Measurements from ENCODE around the gene CXCL9. TPM values are rescaled to one million over a fixed set of nuclear protein-coding genes. Genes with fewer than 3 reads are reported as not detected.
A peak's percentile ranks its signal among the peaks of the same experiment; 100 is the strongest.

CXCL9 gene
- total and polyA plus RNA-seq, 4 donors, result 0.57 to 5.2 (median 1.6) TPM

DNA sequence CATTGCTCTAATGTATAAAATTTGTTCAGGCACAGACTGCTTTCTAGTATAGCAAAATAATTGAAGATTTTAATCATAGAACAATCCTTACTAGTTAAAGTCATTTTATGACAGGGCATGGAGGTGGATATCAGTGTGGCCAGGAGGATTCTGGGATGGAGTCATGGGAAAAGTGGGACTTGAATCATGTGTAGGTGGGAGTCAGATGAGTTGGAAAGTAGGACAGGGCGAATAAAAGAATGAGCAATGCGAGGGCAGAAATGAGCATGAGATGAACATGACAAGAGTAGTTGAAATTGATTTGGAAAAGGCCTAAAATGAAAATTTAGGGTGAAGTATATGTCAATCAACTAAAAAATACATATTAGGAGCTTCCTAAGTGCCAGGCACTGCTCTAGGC lies 9.4 kb downstream of the CXCL9 start:
- Histone ChIP-seq H3K4me3 (no peak overlapping the region), H3K27ac (ENCODE audit: low read depth in 1 of 2, low read length in 1 of 2) (no peak overlapping the region)
- DNase-seq, result no peak

DNA sequence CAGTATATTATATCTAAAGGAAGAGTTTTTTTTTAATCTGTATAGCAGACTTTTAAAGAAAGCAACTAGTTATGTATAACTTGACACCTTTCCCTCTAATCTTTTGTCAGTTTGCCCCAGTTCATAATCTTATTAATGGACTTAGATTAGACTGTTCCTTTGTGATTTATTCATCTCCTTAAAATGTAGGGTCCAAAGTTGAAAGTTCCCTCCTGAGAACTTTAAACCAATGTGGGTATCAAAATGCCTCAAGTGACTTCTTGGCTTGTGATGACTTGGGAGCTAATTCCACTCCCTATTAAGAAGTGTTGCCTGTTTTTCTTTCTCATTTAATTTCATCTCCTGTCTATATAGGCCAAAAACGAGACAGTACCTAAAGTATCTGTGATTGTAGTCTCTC lies 10.2 kb downstream of the CXCL9 start:
- no peak overlapping the region for H3K9ac ChIP-seq (ENCODE audit: insufficient read depth in 1 of 2, low read length in 2 of 2)
- H3K4me3 ChIP-seq, result no peak overlapping the region
- ATAC-seq (ENCODE audit: insufficient read depth, low FRiP score) (no peak), DNase-seq (no peak)
- H3K4me1 ChIP-seq (ENCODE audit: control insufficient read depth in 5 of 5, insufficient read depth in 5 of 5, low read length in 5 of 5), result no peaks in the 10 kb centered on the region
- H3K27me3 ChIP-seq (ENCODE audit: control insufficient read depth in 3 of 3, insufficient read depth in 3 of 3, low read length in 2 of 3), result peaks cover 0 to 4% (median 4%) of the 10 kb centered on the region in 3 donors
- H3K36me3 ChIP-seq (ENCODE audit: control insufficient read depth in 4 of 4, insufficient read depth in 4 of 4, low read length in 4 of 4), result no peaks in the 10 kb centered on the region
- TF ChIP-seq, protein P1, sequence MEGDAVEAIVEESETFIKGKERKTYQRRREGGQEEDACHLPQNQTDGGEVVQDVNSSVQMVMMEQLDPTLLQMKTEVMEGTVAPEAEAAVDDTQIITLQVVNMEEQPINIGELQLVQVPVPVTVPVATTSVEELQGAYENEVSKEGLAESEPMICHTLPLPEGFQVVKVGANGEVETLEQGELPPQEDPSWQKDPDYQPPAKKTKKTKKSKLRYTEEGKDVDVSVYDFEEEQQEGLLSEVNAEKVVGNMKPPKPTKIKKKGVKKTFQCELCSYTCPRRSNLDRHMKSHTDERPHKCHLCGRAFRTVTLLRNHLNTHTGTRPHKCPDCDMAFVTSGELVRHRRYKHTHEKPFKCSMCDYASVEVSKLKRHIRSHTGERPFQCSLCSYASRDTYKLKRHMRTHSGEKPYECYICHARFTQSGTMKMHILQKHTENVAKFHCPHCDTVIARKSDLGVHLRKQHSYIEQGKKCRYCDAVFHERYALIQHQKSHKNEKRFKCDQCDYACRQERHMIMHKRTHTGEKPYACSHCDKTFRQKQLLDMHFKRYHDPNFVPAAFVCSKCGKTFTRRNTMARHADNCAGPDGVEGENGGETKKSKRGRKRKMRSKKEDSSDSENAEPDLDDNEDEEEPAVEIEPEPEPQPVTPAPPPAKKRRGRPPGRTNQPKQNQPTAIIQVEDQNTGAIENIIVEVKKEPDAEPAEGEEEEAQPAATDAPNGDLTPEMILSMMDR (IDR thresholded peaks at IDR 0.05; ENCODE audit: control extremely low read depth, extremely low read depth), result no peak
- no peak overlapping the region for H3K27ac ChIP-seq (ENCODE audit: low read depth in 1 of 2, low read length in 1 of 2)
- H3K9me3 ChIP-seq (ENCODE audit: control insufficient read depth in 4 of 4, insufficient read depth in 3 of 4, low read length in 3 of 4), result no peaks in the 10 kb centered on the region
- 83 to 90% methylated on average over 1 of the region's 1 CpG for WGBS, 2 donors

More for the DNA sequence above, 9.4 kb downstream of the CXCL9 start:
- Histone ChIP-seq H3K9ac (ENCODE audit: insufficient read depth in 1 of 2, low read length in 2 of 2) (no peak overlapping the region), H3K9me3 (ENCODE audit: control insufficient read depth in 4 of 4, insufficient read depth in 3 of 4, low read length in 3 of 4) (no peaks in the 10 kb centered on the region), H3K36me3 (ENCODE audit: control insufficient read depth in 4 of 4, insufficient read depth in 4 of 4, low read length in 4 of 4) (no peaks in the 10 kb centered on the region), H3K27me3 (ENCODE audit: control insufficient read depth in 3 of 3, insufficient read depth in 3 of 3, low read length in 2 of 3) (peaks cover 0 to 8% (median 4%) of the 10 kb centered on the region in 3 donors), H3K4me1 (ENCODE audit: control insufficient read depth in 5 of 5, insufficient read depth in 5 of 5, low read length in 5 of 5) (no peaks in the 10 kb centered on the region)
- WGBS, 2 donors, result 91 to 95% methylated on average over 2 of the region's 2 CpGs
- ATAC-seq (ENCODE audit: insufficient read depth, low FRiP score), result no peak
- TF ChIP-seq, protein P1 (IDR thresholded peaks at IDR 0.05; ENCODE audit: control extremely low read depth, extremely low read depth), result no peak

- ATAC-seq (ENCODE audit: insufficient read depth, low FRiP score), result no peak
- Histone ChIP-seq H3K36me3 (ENCODE audit: control insufficient read depth in 4 of 4, insufficient read depth in 4 of 4, low read length in 4 of 4) (no peaks in the 10 kb centered on the region), H3K4me1 (ENCODE audit: control insufficient read depth in 5 of 5, insufficient read depth in 5 of 5, low read length in 5 of 5) (peaks cover 0 to 2% (median 0%) of the 10 kb centered on the region in 5 donors), H3K9ac (ENCODE audit: insufficient read depth in 1 of 2, low read length in 2 of 2) (no peak overlapping the region), H3K27ac (ENCODE audit: low read depth in 1 of 2, low read length in 1 of 2) (no peak overlapping the region), H3K27me3 (ENCODE audit: control insufficient read depth in 3 of 3, insufficient read depth in 3 of 3, low read length in 2 of 3) (peaks cover 0 to 4% (median 0%) of the 10 kb centered on the region in 3 donors), H3K9me3 (ENCODE audit: control insufficient read depth in 4 of 4, insufficient read depth in 3 of 4, low read length in 3 of 4) (no peaks in the 10 kb centered on the region), H3K4me3 (no peak overlapping the region)
- WGBS, 2 donors, result 8 to 22% methylated on average over 5 of the region's 5 CpGs
- TF ChIP-seq, protein P1 (IDR thresholded peaks at IDR 0.05; ENCODE audit: control extremely low read depth, extremely low read depth), result peak; percentile 42
- DNase-seq, result peak in 2 of 3 donors; percentile 65 to 76
Measured at GRCh38 chr4:75995727-75996126, 11.6 kb downstream of the CXCL9 start.

GRCh38 chr4:75992462-75992861 lies 14.8 kb downstream of the CXCL9 start:
- peaks cover 0 to 18% (median 5%) of the 10 kb centered on the region in 5 donors for H3K4me1 ChIP-seq (ENCODE audit: control insufficient read depth in 5 of 5, insufficient read depth in 5 of 5, low read length in 5 of 5)
- TF ChIP-seq, protein P1 (IDR thresholded peaks at IDR 0.05; ENCODE audit: control extremely low read depth, extremely low read depth), result no peak

More at GRCh38 chr4:75992462-75992861, 14.8 kb downstream of the CXCL9 start:
- H3K9me3 ChIP-seq (ENCODE audit: control insufficient read depth in 4 of 4, insufficient read depth in 3 of 4, low read length in 3 of 4), result no peaks in the 10 kb centered on the region
- ATAC-seq (ENCODE audit: insufficient read depth, low FRiP score) (no peak), DNase-seq (no peak)
- H3K36me3 ChIP-seq (ENCODE audit: control insufficient read depth in 4 of 4, insufficient read depth in 4 of 4, low read length in 4 of 4), result no peaks in the 10 kb centered on the region
- no peak overlapping the region for H3K4me3 ChIP-seq
- H3K27ac ChIP-seq (ENCODE audit: low read depth in 1 of 2, low read length in 1 of 2), result no peak overlapping the region
- H3K9ac ChIP-seq (ENCODE audit: insufficient read depth in 1 of 2, low read length in 2 of 2), result no peak overlapping the region
- WGBS, 2 donors, result 95 to 100% methylated on average over 1 of the region's 1 CpG
- H3K27me3 ChIP-seq (ENCODE audit: control insufficient read depth in 3 of 3, insufficient read depth in 3 of 3, low read length in 2 of 3), result peaks cover 0 to 4% (median 0%) of the 10 kb centered on the region in 3 donors
